DMS153 treated with DMSO at 0.1 percent for 48 hours (cell line): Measurements from ENCODE around the gene OVOL2.

Source experiments
- DNase-seq: peaks from one replicate; lab custom pipeline; 2025; ENCODE audit not compliant: unreplicated experiment; lab: John Stamatoyannopoulos, UW

Gene OVOL2

GRCh38 chr20:18018100-18018499 lies 39.6 kb downstream of the OVOL2 start:
- DNase-seq = no peak

- no peak for DNase-seq
Observed at GRCh38 chr20:18016772-18017171, 40.9 kb downstream of the OVOL2 start.

DNA sequence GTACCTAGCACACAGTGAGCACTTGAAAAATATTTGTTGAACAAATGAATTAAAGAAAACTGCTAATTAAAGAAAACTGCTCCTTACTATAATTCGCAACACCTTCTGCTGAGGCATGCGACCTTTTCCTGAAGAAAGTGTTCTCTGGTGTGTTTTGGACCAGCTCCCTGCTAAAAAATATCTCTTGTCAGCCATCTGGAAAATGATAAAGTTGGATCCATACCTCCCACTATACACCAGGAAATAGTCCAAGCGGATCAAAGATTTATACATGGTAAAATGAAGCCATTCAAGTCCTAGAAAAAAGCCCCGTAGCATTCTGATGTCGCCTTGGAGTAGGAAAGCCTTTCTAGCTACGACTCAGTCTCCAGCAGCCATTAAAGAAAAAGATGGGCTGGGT lies 43.3 kb downstream of the OVOL2 start:
- DNase-seq = no peak

- no peak for DNase-seq
Observed at GRCh38 chr20:18012901-18013300, 44.8 kb downstream of the OVOL2 start.

DNA sequence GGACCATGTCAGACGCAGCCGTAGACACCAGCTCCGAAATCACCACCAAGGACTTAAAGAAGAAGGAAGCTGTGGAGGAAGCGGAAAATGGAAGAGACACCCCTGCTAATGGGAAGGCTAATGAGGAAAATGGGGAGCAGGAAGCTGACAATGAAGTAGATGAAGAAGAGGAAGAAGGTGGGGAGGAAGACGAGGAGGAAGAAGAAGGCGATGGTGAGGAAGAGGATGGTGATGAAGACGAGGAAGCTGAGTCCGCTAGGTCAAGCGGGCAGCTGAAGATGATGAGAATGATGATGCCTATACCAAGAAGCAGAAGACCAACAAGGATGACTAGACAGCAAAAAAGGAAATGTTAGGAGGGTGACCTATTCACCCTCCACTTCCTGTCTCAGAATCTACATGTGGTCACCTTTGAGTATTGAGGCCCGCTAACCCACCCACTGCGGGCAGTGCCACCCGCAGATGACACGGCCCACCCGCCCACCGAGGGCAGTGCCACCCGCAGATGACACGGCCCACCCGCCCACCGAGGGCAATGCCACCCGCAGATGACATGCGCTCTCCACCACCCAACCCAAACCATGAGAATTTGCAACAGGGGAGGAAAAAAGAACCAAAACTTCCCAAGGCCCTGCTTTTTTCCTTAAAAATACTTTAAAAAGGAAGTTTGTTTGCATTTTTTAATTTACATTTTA lies 45.6 kb downstream of the OVOL2 start:
- DNase-seq = no peak

DNA sequence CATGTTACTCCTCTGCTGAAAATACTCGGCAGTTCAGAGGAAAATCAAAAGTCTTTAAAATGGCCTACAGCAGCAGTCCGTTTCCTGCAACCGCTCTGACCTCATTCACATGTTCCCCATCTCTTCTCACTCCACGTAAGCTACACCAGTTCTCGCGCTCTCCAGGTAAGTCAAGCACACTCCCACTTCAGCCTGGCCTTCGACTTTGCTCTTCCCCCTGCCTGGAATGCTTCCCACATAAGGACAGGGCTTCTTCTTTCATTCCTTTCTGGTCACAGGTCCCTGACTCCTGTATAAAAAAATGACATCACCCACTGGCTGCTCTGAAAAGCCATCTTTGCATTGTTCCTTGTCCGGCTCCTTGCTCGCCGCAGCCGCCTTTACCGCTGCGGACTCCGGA lies 46.2 kb downstream of the OVOL2 start:
- no peak for DNase-seq

DNA sequence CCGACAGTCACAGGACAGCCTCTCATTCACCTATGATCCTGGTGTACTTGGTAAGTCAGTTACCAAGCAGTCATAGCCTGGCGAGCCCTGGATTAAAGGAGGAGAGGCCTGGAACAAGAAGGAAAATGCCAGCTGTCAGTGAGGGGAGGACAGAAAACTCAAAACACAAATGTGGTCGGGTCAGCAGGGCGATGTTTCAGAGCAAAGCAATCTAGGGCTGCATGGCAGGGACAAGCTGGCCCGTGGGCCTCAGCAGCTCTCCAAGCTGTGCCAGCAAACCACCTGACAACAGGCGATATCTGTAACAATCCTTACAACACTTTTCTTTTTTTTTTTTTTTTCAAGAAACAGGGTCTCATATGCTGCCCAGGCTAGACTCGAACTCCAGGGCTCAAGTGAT lies 48.6 kb downstream of the OVOL2 start:
- DNase-seq = no peak

DNA sequence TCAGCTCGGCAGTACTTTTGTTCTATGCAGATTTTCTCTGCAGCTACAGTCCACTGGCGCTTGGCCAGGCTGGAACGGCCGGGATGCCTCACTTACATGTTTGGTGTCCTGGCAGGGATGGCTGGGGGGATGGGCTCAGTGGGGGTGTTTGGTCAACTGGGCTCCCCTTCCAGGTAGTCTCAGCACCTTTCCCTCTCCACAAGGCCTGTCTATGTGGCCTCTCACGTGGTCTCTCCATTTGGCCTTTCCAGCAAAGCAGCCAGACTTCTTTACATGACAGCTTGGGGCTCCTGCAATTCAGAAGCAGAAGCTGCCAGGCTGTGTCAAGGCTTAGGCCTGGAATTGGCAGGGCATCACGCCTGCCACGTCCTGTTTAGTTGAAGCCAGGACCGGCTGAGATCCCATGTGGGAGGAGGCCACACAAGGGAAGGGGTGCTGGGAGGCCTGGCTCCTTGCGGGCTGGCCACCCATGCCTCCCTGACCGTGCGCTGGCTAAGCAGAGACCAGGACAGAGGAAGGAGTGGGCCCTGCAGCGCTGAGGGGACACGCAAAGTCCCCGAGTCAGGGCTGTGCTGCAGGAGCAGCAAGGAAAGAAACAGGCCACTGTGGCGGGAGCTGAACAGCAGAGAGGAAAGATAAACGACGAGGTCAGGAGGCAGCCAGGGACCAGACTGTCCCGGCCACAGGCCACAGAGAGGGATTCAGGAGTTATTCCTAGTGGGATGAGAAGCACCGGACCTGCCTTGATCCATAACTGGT lies 50.0 kb downstream of the OVOL2 start:
- DNase-seq = no peak

- no peak for DNase-seq
Observed at GRCh38 chr20:18006684-18007083, 51.0 kb downstream of the OVOL2 start.

DNA sequence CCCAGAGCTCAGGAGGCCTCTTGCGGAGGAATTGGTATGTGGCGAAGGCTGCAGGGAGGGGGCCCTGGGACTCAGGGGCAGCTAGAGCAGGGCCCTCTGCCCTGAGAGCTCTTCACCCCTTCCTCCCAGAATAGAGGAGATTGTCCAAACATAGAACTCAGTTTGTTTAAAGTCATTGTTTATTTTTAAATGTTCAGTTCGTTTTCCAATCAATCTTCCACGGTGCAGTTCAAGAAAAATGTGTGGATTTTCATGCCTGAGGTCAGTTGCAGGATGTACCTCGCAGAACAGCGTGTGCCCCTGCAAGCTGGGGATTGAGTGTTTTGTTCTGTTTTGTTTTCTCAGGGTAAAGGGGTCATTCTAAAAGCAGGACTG lies 51.7 kb downstream of the OVOL2 start:
- no peak for DNase-seq

DNA sequence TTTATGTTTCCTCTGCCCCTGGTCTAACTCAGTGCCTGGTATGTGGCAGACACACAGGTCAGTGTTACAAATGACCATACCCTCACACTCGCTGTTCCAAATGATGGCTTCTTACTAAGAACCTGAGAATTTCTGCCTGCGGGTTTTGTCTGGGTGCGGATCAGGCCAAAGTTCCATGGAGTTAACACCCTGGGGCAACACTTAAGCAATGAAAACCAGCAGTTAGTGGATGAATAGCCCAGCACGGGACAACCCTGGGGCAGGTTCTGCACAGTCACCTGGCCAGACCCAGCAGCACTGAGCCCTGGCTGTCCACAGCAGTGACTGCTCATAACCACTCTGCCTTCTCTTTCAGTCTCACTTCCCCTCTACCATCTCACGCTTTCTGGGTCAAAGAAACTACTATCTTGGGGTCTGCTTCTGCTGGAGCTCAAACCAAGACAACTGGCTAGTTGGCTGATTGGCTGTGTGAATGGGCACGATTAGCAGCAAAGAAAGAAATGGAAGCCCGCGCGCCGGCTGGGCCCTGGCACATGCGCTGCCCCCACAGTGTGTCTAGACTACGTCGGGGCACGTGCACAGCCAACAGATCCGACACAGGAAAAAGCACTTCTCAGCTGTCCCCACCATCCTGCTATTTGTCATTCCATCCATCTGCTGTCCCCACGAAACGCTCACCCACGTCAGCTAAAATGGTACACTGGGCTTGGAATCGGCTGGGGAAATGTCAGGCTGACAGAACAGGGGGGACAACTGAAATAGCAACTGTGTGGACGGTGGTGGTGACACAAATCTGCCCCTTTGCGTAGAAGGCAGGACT lies 52.3 kb downstream of the OVOL2 start:
- no peak for DNase-seq

DNA sequence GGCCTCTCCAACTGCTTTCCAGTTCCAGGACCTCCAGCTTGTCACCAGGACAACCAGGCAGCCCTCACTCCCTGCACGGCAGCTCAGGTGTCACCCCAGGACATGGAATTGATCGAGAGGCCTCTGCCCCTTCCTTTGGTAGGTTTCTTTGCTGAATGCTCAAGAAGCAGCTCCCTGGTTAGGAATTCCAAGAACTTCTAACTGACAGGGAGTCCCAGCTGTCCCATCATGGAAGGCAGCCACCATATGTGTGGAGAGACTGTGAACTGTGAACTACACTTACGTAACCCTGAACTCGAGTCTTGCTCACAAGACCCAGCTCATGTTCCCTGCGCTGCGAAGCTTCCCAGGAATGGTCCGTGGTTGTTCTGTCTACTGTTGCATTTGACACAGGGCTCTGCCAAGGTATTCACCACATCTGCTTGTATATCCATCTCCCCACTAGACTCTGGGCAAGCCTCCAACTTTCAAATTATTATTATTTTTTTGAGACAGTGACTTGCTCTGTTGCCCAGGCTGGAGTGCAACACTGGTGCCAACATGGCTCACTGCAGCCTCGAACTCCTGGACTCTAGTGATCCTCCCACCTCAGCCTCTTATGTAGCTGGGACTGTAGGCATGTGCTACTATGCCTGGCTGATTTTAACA lies 53.2 kb downstream of the OVOL2 start:
- no peak for DNase-seq

DNA sequence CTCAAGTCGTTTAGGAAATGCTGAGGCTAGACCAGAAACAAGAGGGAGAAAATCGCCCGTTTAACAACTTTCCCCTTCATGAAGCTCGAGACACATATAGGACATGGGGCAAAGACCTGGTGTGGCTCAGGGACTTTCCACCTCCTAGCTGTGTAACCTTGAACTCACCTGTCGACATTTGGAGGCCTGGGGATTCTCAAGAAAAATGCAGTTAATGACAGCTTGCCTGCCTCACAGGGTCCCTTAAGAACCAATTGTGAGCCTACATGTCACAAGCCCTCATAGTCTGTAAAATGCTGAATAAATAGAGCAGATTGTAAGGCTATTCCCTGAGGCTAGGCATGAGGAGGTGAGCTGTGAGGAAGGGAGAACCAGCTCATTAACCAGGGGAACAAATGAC lies 53.8 kb downstream of the OVOL2 start:
- no peak for DNase-seq

DNA sequence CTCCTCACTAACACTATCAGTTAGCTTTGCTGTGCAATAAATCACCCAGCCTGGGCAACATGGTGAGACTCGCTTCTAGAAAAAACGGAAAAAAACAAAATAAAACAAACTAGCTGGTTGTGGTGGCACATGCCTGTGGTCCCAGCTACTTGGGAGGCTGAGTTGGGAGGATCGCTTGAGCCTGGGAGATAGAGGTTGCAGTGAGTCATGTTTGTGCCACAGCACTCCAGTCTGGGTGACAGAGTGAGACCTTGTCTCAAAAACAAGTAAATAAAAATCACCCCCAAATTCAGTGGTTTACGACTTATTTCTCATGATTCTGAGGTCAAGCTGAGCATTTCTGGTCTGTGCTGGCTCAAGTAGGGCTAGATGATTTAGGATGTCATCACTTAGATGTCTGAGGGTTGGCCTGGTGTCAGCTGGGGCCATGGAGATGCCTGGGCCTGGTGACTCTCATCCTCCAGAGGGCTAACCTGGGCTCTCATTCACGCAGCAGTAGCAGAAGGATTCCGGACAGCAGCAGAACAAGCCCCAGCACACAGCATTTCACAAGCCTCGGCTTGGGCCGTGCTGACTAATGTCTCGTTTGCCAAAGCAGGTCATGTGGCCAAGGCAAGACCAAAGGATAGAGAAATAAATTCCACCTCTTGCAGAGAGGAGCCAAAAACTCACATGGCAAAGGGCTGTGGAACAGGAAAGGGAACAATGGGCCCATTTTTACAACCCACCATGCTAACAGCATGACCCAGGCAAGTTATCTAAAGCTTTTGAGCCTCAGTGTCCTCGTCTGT lies 56.4 kb downstream of the OVOL2 start:
- no peak for DNase-seq

GRCh38 chr20:17999566-17999965 lies 58.1 kb downstream of the OVOL2 start:
- no peak for DNase-seq

- DNase-seq = no peak
Observed at GRCh38 chr20:17998446-17998845, 59.3 kb downstream of the OVOL2 start.

GRCh38 chr20:17995967-17996819 lies 61.5 kb downstream of the OVOL2 start:
- DNase-seq = no peak

GRCh38 chr20:17993546-17993945 lies 64.2 kb downstream of the OVOL2 start:
- no peak for DNase-seq

DNA sequence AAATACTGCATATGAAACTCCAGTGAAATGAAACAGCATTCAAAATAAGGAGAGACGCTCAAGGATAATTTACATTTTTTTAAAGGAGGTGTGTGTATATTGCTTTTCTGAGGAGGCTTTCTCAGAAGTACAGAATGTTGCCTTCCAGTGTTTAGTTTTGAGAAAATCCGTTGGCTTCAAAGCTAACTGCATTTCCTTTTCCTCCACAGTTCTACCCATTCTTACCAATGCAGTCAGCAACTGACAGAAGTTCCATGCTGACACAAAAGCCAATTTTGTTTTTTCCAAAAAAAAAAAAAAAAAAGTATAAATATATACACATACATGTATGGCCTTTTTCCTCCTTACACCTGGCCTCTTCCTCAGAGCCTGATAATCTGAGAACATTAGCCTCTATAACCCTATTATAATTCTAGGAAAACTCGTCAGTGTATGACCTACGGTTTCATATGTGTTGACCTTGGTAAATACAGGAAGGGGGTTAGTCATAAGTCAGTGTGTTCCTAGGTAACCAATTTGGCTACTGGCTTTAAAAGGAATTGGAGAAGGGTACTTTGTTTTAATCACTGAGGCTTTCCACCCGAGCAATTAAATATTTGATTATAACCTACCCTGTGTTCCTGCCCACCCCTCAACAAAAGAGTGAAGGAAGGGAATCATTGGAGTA lies 64.7 kb downstream of the OVOL2 start:
- no peak for DNase-seq
